ENCODE results near the gene ISLR. TPM values are rescaled to one million over a fixed set of nuclear protein-coding genes. Genes with fewer than 3 reads are reported as not detected.
A peak's percentile ranks its signal among the peaks of the same experiment; 100 is the strongest.

ISLR gene
- total and polyA plus RNA-seq, 2 experiments from 2014 or later: 27.8 to 36.4 TPM

- Histone ChIP-seq H3K4me2 (peak overlapping the region; percentile 70), H3K36me3 (replicated peaks; ENCODE audit: insufficient read depth, low read depth) (no peaks in the 10 kb centered on the region), H3K9me2 (replicated peaks; ENCODE audit: insufficient read depth) (no peaks in the 10 kb centered on the region), H3K27me3 (no peaks in the 10 kb centered on the region), H4K20me1 (ENCODE audit: insufficient read depth, poor library complexity, severe bottlenecking) (no peaks in the 10 kb centered on the region), H3K4me3 (no peak overlapping the region), H3K27ac (peak overlapping the region; percentile 95), H3K9me3 (ENCODE audit: low read depth) (no peaks in the 10 kb centered on the region), H3K79me2 (no peaks in the 10 kb centered on the region), H3K4me1 (ENCODE audit: insufficient read depth) (peaks cover 35% of the 10 kb centered on the region), H2AFZ (no peak overlapping the region)
- TF ChIP-seq CTCF (IDR thresholded peaks at IDR 0.05; ENCODE audit: poor library complexity) (no peak), EZH2 (IDR thresholded peaks at IDR 0.05; ENCODE audit: borderline replicate concordance) (no peak), EZH2phosphoT487 (IDR thresholded peaks at IDR 0.05; ENCODE audit: low read depth, severe bottlenecking, unreplicated experiment) (no peak)
- DNase-seq (ENCODE audit: low spot score): peak; percentile 51
- WGBS (ENCODE audit: low lambda C conversion rate, missing lambda C conversion rate): 58% methylated on average over 17 of the region's 20 CpGs
Measured at GRCh38 chr15:74174219-74174957, 878 bp downstream of the ISLR start.

- no peaks in the 10 kb centered on the region for H4K20me1 ChIP-seq (ENCODE audit: insufficient read depth, poor library complexity, severe bottlenecking)
- H3K79me2 ChIP-seq: no peaks in the 10 kb centered on the region
- no peaks in the 10 kb centered on the region for H3K9me3 ChIP-seq (ENCODE audit: low read depth)
- DNase-seq (ENCODE audit: low spot score): no peak
- peaks cover 38% of the 10 kb centered on the region for H3K4me1 ChIP-seq (ENCODE audit: insufficient read depth)
- no peak overlapping the region for H3K4me3 ChIP-seq
- H3K27ac ChIP-seq: peak overlapping the region; percentile 95
- no peaks in the 10 kb centered on the region for H3K27me3 ChIP-seq
- H3K36me3 ChIP-seq (replicated peaks; ENCODE audit: insufficient read depth, low read depth): no peaks in the 10 kb centered on the region
- H3K9me2 ChIP-seq (replicated peaks; ENCODE audit: insufficient read depth): no peaks in the 10 kb centered on the region
- 95% methylated on average over 14 of the region's 14 CpGs for WGBS (ENCODE audit: low lambda C conversion rate, missing lambda C conversion rate)
- peak overlapping the region; percentile 70 for H3K4me2 ChIP-seq
- H2AFZ ChIP-seq: no peak overlapping the region
- TF ChIP-seq EZH2 (IDR thresholded peaks at IDR 0.05; ENCODE audit: borderline replicate concordance) (no peak), EZH2phosphoT487 (IDR thresholded peaks at IDR 0.05; ENCODE audit: low read depth, severe bottlenecking, unreplicated experiment) (no peak), CTCF (IDR thresholded peaks at IDR 0.05; ENCODE audit: poor library complexity) (no peak)
Measured at GRCh38 chr15:74174958-74175253, 1.4 kb downstream of the ISLR start.

- Histone ChIP-seq H3K4me3 (no peak overlapping the region), H4K20me1 (ENCODE audit: insufficient read depth, poor library complexity, severe bottlenecking) (no peaks in the 10 kb centered on the region), H2AFZ (no peak overlapping the region), H3K9me2 (replicated peaks; ENCODE audit: insufficient read depth) (no peaks in the 10 kb centered on the region), H3K4me2 (no peak overlapping the region), H3K27ac (peak overlapping the region; percentile 95), H3K4me1 (ENCODE audit: insufficient read depth) (peaks cover 40% of the 10 kb centered on the region), H3K9me3 (ENCODE audit: low read depth) (no peaks in the 10 kb centered on the region), H3K36me3 (replicated peaks; ENCODE audit: insufficient read depth, low read depth) (no peaks in the 10 kb centered on the region), H3K79me2 (no peaks in the 10 kb centered on the region), H3K27me3 (no peaks in the 10 kb centered on the region)
- DNase-seq (ENCODE audit: low spot score): no peak
- TF ChIP-seq EZH2 (IDR thresholded peaks at IDR 0.05; ENCODE audit: borderline replicate concordance) (no peak), CTCF (IDR thresholded peaks at IDR 0.05; ENCODE audit: poor library complexity) (no peak), EZH2phosphoT487 (IDR thresholded peaks at IDR 0.05; ENCODE audit: low read depth, severe bottlenecking, unreplicated experiment) (no peak)
- 95% methylated on average over 45 of the region's 45 CpGs for WGBS (ENCODE audit: low lambda C conversion rate, missing lambda C conversion rate)
Measured at GRCh38 chr15:74175271-74176191, 2.0 kb downstream of the ISLR start.
